ENCODE data around the gene GCK. TPM values are rescaled to one million over a fixed set of nuclear protein-coding genes. Genes with fewer than 3 reads are reported as not detected.

Gene GCK

GRCh38 chr7:44094365-44094764 is 94.9 kb downstream of the GCK start:
- WGBS (ENCODE audit: extremely low coverage, insufficient coverage, low lambda C conversion rate): no CpG with 5 or more reads among the region's 2 CpGs
- H2BK15ac ChIP-seq (replicated peaks; ENCODE audit: low read depth): no peak overlapping the region
- no peak overlapping the region for H4K5ac ChIP-seq (ENCODE audit: low read length)
- H3K36me3 ChIP-seq (ENCODE audit: control insufficient read depth, insufficient read depth, low read length): no peaks in the 10 kb centered on the region
- H3K56ac ChIP-seq (ENCODE audit: low read length): no peak overlapping the region
- no peak for DNase-seq
- no peak overlapping the region for H2AK5ac ChIP-seq (ENCODE audit: low read length)
- no peaks in the 10 kb centered on the region for H3K4me1 ChIP-seq (ENCODE audit: control insufficient read depth, low read depth, low read length)
- H3K4ac ChIP-seq (ENCODE audit: low read depth, low read length): no peak overlapping the region
- no peak overlapping the region for H3K27ac ChIP-seq (ENCODE audit: low read depth, low read length)
- H2BK5ac ChIP-seq (ENCODE audit: low read length): no peak overlapping the region
- H3K27me3 ChIP-seq (ENCODE audit: insufficient read depth, low read length, poor library complexity): no peaks in the 10 kb centered on the region
- no peak overlapping the region for H3K9ac ChIP-seq (ENCODE audit: low read length)
- no peak overlapping the region for H3K23ac ChIP-seq (ENCODE audit: low read length)
- no peak overlapping the region for H4K8ac ChIP-seq (ENCODE audit: low read depth, low read length)
- no peak overlapping the region for H3K18ac ChIP-seq (ENCODE audit: low read length)
- H3K79me1 ChIP-seq (ENCODE audit: low read length): no peaks in the 10 kb centered on the region
- no peaks in the 10 kb centered on the region for H3K79me2 ChIP-seq (ENCODE audit: control insufficient read depth, insufficient read depth, low read length)
- H2BK120ac ChIP-seq (ENCODE audit: low read depth, low read length): no peak overlapping the region
- no peak overlapping the region for H3K4me3 ChIP-seq (ENCODE audit: low read length)
- no peak overlapping the region for H3K4me2 ChIP-seq (ENCODE audit: low read length)

Small RNA genes lying within 50 kb of the gene (small RNA-seq; reads per million reads assigned to genes)
- not detected for gene RNA5SP230 (ENCODE audit: insufficient read depth)

Data from mesendoderm (in vitro differentiated cells).